HUES6 (cell line): Measurements from ENCODE around the gene FAM240A.

Experiments
- H3K27ac ChIP-seq: 2 replicates; pipeline ENCODE4 v1.7.0; 2013; ENCODE audit warnings: low read depth, mild to moderate bottlenecking, low read length, inconsistent platforms
- H3K27me3 ChIP-seq: 2 replicates; pipeline ENCODE4 v1.6.1; 2013; ENCODE audit warnings: low read length; ENCODE audit not compliant: control insufficient read depth, insufficient read depth
- H3K36me3 ChIP-seq: 2 replicates; pipeline ENCODE4 v1.6.1; 2013; ENCODE audit warnings: low read length; ENCODE audit not compliant: control insufficient read depth, insufficient read depth
- H3K4me1 ChIP-seq: 2 replicates; pipeline ENCODE4 v1.6.1; 2013; ENCODE audit warnings: low read length; ENCODE audit not compliant: control insufficient read depth, insufficient read depth
- H3K4me3 ChIP-seq: 2 replicates; pipeline ENCODE4 v1.5.1; 2013; ENCODE audit warnings: low read depth, low read length
- H3K9ac ChIP-seq: one replicate; pipeline ENCODE4 v1.6.1; 2013; ENCODE audit warnings: mild to moderate bottlenecking, low read length
- H3K9me3 ChIP-seq: 2 replicates; pipeline ENCODE4 v1.6.1; 2013; ENCODE audit warnings: low read depth, low read length; ENCODE audit not compliant: control insufficient read depth, insufficient read depth

FAM240A gene

DNA sequence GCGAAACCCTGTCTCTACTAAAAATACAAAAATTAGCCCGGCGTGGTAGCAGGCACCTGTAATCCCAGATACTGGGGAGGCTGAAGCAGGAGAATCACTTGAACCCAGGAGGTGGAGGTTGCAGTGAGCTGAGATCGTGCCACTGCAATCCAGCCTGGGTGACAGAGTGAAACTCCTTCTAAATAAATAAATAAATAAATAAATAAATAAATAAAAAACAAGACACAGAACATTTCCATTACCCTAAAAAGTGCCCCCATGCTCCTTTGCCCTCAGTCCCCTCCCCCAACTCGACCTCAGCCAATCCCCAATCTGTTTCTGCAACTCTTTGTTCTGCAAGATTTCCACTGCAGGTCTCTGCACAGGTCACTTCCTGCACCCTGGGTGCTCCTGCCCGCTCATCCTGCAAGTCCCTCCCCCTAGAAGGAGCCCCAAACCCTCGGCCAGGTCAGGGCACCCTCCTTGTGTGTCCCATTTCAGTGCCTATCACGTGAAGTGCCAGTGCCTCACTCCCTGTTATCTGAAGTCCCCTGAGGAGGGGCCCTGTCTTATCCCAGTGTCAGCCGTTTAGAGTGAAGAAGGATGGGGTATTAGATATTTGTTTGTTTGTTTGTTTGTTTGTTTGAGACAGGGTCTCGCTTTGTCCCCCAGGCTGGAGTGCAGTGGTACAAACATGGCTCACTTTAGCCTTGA, 1.1 kb downstream of the FAM240A start:
- Histone ChIP-seq H3K4me1 (peaks cover 22% of the 10 kb centered on the region), H3K27ac (no peak overlapping the region), H3K36me3 (no peaks in the 10 kb centered on the region), H3K9ac (no peak overlapping the region), H3K4me3 (no peak overlapping the region), H3K27me3 (no peaks in the 10 kb centered on the region), H3K9me3 (no peaks in the 10 kb centered on the region)

- H3K27ac ChIP-seq, result no peak overlapping the region
- H3K4me3 ChIP-seq, result no peak overlapping the region
- H3K4me1 ChIP-seq, result peaks cover 15% of the 10 kb centered on the region
- no peak overlapping the region for H3K9ac ChIP-seq
- no peaks in the 10 kb centered on the region for H3K9me3 ChIP-seq
- H3K36me3 ChIP-seq, result no peaks in the 10 kb centered on the region
- H3K27me3 ChIP-seq, result no peaks in the 10 kb centered on the region
These were observed 2.1 kb downstream of the FAM240A start for GRCh38 chr3:46614431-46614830.

GRCh38 chr3:46615050-46615775, 2.9 kb downstream of the FAM240A start:
- Histone ChIP-seq H3K9ac (no peak overlapping the region), H3K27ac (no peak overlapping the region), H3K9me3 (no peaks in the 10 kb centered on the region), H3K27me3 (no peaks in the 10 kb centered on the region), H3K4me3 (no peak overlapping the region), H3K36me3 (no peaks in the 10 kb centered on the region), H3K4me1 (peaks cover 14% of the 10 kb centered on the region)

- H3K27me3 ChIP-seq, result no peaks in the 10 kb centered on the region
- no peak overlapping the region for H3K4me3 ChIP-seq
- H3K9ac ChIP-seq, result no peak overlapping the region
- peaks cover 18% of the 10 kb centered on the region for H3K4me1 ChIP-seq
- H3K27ac ChIP-seq, result no peak overlapping the region
- no peaks in the 10 kb centered on the region for H3K9me3 ChIP-seq
- H3K36me3 ChIP-seq, result no peaks in the 10 kb centered on the region
These were observed 3.7 kb downstream of the FAM240A start for GRCh38 chr3:46615976-46616375.

DNA sequence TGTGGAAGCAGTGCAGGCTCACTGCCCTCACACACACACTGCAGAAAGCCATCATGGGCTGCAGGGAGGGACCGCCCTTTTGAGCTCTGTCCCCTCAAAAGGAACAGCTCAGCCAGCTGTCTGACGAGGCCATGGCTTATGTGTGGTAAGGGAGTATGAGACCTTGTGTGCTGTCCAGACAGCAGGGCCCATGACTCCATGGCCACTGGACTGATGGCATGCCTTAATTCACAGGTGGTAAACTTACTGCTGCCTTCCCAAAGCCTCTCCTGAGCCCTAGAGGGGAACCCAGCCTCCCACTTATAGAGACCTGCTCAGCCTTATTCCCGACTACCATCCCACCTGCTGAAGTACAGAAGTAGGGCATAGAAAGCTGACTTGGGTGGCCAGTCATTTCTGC, 5.6 kb downstream of the FAM240A start:
- no peak overlapping the region for H3K27ac ChIP-seq
- H3K9me3 ChIP-seq, result no peaks in the 10 kb centered on the region
- no peaks in the 10 kb centered on the region for H3K36me3 ChIP-seq
- peaks cover 18% of the 10 kb centered on the region for H3K4me1 ChIP-seq
- H3K27me3 ChIP-seq, result no peaks in the 10 kb centered on the region
- H3K9ac ChIP-seq, result no peak overlapping the region
- H3K4me3 ChIP-seq, result no peak overlapping the region

- H3K4me3 ChIP-seq, result peak overlapping the region; percentile 3; the same call in 1 of the 2 replicates
- no peak overlapping the region for H3K27ac ChIP-seq
- no peaks in the 10 kb centered on the region for H3K9me3 ChIP-seq
- H3K9ac ChIP-seq, result no peak overlapping the region
- H3K27me3 ChIP-seq, result no peaks in the 10 kb centered on the region
- peaks cover 16% of the 10 kb centered on the region for H3K4me1 ChIP-seq
- H3K36me3 ChIP-seq, result no peaks in the 10 kb centered on the region
These were observed 7.8 kb downstream of the FAM240A start for GRCh38 chr3:46619845-46620778.

- no peaks in the 10 kb centered on the region for H3K36me3 ChIP-seq
These were observed 12.2 kb downstream of the FAM240A start for GRCh38 chr3:46624533-46624932.

GRCh38 chr3:46624975-46625490, 12.7 kb downstream of the FAM240A start:
- no peaks in the 10 kb centered on the region for H3K36me3 ChIP-seq
- no peaks in the 10 kb centered on the region for H3K27me3 ChIP-seq
- no peaks in the 10 kb centered on the region for H3K9me3 ChIP-seq
- no peak overlapping the region for H3K9ac ChIP-seq
- no peak overlapping the region for H3K4me3 ChIP-seq
- no peak overlapping the region for H3K27ac ChIP-seq
- peaks cover 31% of the 10 kb centered on the region for H3K4me1 ChIP-seq

More at GRCh38 chr3:46624533-46624932, 12.2 kb downstream of the FAM240A start:
- Histone ChIP-seq H3K4me1 (peaks cover 32% of the 10 kb centered on the region), H3K27me3 (no peaks in the 10 kb centered on the region), H3K9ac (no peak overlapping the region), H3K9me3 (no peaks in the 10 kb centered on the region), H3K4me3 (no peak overlapping the region), H3K27ac (no peak overlapping the region)

GRCh38 chr3:46626039-46626438, 13.7 kb downstream of the FAM240A start:
- Histone ChIP-seq H3K27ac (no peak overlapping the region), H3K27me3 (no peaks in the 10 kb centered on the region)

GRCh38 chr3:46627078-46627477, 14.8 kb downstream of the FAM240A start:
- H3K4me1 ChIP-seq, result peaks cover 28% of the 10 kb centered on the region
- H3K9me3 ChIP-seq, result no peaks in the 10 kb centered on the region
- H3K9ac ChIP-seq, result no peak overlapping the region

More at GRCh38 chr3:46626039-46626438, 13.7 kb downstream of the FAM240A start:
- no peaks in the 10 kb centered on the region for H3K9me3 ChIP-seq
- no peak overlapping the region for H3K9ac ChIP-seq
- H3K4me3 ChIP-seq, result no peak overlapping the region
- H3K4me1 ChIP-seq, result peaks cover 28% of the 10 kb centered on the region
- no peaks in the 10 kb centered on the region for H3K36me3 ChIP-seq

More at GRCh38 chr3:46627078-46627477, 14.8 kb downstream of the FAM240A start:
- H3K27me3 ChIP-seq, result no peaks in the 10 kb centered on the region
- H3K36me3 ChIP-seq, result no peaks in the 10 kb centered on the region
- H3K4me3 ChIP-seq, result no peak overlapping the region
- no peak overlapping the region for H3K27ac ChIP-seq
